HG02623 (cell line): ENCODE measurements around the gene SETDB2.

Experiments used
- ATAC-seq: cut with Tn5 transposase; IDR thresholded peaks from one replicate; pipeline ENCODE4 v1.9.1; 2021; ENCODE audit warnings: moderate library complexity; ENCODE audit not compliant: unreplicated experiment

SETDB2 gene, protein sequence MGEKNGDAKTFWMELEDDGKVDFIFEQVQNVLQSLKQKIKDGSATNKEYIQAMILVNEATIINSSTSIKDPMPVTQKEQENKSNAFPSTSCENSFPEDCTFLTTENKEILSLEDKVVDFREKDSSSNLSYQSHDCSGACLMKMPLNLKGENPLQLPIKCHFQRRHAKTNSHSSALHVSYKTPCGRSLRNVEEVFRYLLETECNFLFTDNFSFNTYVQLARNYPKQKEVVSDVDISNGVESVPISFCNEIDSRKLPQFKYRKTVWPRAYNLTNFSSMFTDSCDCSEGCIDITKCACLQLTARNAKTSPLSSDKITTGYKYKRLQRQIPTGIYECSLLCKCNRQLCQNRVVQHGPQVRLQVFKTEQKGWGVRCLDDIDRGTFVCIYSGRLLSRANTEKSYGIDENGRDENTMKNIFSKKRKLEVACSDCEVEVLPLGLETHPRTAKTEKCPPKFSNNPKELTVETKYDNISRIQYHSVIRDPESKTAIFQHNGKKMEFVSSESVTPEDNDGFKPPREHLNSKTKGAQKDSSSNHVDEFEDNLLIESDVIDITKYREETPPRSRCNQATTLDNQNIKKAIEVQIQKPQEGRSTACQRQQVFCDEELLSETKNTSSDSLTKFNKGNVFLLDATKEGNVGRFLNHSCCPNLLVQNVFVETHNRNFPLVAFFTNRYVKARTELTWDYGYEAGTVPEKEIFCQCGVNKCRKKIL

DNA sequence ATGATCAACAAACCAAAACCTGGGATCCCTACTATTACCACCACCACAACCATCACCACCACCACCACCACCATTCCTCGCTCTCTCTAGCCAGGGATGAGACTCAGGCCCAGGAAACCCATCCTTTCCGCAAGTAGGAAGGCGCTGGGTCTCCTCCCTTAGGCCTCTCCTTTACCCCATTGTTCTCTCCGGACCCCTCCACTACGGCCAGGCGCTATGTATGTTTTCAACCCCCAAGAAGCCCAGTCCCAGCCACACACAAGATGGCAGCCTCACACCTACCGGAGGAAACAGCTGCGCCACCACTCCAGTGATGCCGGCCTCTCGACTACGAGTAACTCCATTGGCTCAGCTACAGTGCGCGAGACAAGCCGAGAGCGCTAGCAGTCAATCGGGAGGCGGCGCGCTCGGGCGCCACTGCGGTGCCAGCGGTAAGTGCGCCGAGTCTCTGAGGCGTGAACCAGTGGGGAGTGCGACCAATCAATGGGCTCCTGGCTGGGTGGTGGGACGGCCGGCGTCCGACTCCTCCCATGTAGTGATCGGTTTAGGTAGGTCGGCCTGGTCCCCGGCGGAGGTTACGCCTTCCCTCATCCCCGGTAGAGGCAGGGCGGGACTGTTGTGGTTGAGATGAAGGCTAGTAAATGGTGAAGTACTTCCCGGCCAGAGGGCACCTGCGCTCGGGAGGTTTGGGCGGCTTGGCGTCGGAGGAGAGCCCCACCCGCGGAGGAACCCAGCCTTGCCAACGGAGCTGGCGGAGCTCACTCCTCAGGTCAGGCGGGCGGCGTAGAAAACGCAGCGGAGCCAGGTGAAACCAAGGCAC is at the start of gene SETDB2, which contains the start of gene CAB39L:
Gene SETDB2 (plus strand): TSS at position 571 of the 820 bp plus-strand sequence. CDS start 7,620 bp downstream, outside the sequence.
Gene CAB39L (minus strand): TSS at position 361 of the 820 bp plus-strand sequence. CDS start 61,154 bp downstream, outside the sequence.
- peak; percentile 92 for ATAC-seq

DNA sequence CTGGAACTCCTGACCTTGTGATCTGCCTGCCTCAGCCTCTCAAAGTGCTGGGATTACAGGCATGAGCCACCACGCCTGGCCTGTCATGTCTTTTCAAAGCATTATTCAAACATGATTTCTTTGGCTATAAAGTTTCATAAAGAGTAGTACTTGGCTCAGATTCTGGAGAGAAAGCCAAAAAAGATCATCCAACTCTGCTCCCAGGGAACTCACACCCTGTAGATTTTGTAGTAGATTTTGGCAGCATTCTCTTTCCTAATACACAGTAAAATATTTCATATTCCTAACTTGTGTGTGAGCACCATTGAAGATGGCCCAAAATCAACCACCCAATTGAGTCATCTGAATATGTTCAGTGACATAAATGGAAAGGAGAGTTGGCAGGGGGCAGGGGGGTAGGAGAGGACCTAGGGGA is 48.6 kb upstream of the SETDB2 start:
- no peak for ATAC-seq

DNA sequence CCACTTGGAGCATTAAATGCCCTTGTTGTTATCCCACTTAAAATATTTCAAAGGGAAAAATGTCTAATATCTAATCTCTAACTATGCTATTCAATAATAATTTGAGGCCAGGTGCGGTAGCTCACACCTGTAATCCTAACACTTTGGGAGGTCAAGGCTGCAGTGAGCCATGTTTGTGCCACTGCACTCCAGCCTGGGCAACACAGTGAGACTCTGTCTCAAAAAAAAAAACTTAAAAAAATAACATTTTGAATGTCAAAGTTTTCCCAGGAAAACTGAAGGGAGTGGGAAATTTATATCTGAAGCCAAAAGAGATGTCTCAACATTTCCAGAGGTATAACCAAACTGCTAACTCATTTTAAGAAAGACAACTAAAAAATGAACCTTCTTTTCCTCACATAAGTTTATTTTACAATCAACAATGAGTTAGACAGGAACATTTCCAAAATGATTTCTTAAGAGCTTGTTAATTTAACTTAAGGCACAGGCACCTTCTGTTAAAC is 48.1 kb upstream of the SETDB2 start:
- ATAC-seq = no peak

DNA sequence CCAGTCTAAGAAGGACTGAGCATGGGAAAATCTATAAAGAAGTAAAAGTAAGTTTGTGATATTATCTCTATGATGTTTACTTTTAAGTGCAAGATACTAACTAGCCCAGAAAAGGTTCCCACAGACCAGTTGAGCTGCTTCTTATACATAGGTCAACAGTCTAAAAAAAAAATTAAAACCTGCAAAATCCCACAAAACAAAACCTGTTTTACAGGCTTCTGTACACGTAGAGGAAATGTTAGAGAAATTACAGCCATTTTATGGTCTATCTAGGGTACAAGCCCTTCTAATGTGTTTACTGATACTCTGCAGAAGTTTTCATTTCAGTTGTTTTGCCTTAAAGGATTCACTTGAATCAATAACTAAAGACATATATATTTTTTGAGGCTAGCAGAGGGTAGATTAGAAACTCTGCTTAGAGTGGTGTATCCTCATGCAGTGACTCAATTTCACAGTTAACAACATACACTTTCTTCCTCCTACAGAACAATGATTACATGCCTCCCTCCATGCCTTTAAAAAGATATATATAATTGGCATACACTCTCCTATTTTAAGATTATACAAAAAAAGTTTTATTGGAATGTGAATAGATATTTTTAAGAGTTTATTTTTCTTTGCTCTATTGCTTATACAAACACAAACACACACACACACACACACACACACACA is 44.1 kb upstream of the SETDB2 start:
- no peak for ATAC-seq

DNA sequence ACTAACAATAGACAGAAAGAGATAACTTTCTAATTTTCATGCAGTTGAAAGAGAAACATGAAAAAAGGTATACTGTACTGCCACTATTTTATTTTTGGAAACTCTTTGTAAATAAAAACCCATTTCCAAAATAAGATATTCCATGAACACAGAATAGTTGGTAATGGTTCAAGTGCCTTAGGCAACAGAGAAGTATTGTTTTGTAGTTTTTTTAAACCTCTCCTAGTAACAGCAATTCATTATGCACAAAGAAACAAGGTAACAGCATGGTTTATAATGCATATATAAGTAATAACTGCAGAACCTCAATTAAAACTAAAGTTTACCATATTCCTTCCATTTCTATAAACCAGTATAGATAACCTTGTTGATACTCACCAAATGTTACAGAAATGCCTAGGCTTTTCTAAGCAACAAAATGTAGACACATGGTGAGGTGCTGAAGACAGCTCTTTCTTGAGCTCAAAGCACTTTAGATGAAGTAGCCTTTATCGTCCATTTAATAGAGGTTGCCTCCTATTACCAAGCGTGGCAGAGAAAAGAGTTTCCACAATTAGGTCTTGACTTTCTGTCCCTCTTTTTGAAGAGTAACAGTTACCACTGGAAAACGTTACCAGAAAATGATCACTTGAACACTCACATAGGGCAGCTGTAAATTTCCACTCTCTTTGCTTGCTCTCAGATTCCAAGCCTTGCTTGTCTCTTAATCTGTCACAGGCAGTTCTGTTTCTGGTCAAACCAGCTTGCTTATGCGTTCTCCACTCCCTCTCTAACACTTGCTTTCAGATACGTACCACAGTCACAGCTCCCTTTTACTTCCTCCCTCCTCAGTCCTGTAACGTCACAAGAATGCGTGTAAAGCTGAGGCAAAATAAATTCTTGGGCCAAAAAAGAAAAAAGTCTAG is 43.1 kb upstream of the SETDB2 start:
- peak; percentile 48 for ATAC-seq

DNA sequence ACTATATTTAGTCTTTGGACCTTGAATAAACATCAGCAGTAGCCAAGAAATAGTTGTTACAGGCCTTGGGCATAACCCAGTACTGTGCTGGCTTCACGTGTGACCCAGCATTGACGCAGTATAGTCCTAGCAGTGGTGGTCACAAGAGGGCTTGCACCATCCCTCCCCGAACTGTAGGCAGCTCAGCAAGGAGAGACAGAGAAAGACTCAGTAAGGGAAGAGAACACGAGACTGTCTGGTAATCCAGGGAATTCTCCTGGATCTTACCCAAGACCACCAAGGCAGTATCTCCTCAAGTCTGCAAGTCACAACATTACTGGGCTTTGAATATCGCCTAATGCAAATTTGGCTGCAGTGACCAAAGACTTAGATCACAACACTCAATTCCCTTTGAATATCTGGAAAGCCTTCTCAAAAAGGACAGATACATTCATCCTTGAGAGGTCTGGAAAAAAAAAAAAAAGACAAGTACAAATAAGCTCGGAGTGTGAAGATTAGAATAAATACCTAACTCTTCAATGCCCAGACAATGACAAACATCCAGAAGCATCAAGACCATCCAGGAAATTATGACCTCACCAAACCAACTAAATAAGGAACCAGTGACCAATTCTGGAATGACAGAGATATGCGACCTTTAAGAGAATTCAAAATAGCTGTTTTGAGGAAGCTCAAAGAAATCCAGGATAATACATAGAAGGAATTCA is 39.9 kb upstream of the SETDB2 start:
- ATAC-seq = no peak

DNA sequence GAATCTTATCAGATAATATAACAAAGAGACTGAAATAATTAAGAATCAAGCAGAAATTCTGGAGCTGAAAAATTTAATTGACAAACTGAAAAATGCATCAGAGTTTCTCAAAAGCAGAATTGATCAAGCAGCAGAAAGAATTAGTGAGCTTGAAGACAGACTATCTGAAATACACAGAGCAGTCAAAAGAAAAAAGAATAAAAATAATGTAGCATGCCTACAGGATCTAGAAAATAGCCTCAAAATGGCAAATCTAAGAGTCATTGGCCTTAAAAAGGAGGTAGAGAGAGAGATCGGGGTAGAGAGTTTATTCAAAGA is 39.4 kb upstream of the SETDB2 start:
- no peak for ATAC-seq

DNA sequence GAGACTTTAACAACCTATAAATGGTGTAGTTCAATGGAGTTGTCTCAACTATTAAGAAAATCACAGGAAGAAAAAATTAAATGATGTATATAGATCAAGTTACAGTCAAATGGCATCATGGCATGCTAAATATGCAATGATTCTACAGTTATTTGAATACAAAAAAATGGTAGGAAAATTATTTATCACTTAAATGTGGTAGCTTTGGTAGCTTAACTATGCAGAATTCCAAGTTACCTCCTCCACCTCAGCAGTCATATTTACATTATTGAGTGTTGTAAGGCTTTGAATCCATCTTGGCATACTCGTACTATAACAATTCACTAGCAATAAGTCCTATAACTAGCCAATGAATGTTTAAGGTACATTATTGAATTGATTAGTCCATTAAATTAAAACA is 37.0 kb upstream of the SETDB2 start:
- no peak for ATAC-seq

DNA sequence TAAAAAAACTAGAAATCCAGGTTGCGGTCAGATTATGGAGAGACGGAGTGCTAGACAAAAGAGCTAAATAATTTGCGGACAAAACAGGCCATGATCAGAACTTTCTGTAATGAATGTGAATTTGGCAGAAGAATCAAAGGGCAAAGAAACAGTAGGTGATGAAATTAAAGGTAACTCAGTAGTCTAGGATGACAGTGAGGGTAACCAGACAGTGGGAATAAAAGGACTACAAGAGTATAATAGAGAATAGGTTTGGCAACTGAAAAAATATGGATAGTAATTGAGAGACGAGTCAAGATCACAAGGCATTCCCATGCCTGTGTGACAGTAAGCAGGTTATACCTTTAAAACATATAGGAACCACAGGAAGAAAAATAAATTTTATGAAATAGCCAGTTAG is 36.1 kb upstream of the SETDB2 start:
- ATAC-seq = no peak

DNA sequence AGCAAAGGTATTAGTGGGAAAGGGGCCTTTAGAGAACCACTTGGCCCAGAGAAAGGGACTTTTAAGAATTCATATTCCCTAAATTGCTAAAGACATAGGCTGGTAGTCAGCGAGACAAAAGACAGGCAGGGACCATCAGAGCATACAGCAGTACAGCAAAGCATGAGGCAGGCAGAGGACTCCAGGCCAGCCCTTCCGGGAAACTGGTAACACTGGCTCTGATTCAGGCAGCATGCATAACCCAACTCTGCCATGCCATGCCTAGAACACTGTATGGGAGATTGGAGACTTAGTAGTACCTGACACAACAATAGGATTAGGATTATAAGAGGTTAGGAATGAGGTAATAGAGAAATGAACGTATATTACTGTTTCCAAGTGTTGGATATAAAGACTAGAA is 35.1 kb upstream of the SETDB2 start:
- no peak for ATAC-seq

DNA sequence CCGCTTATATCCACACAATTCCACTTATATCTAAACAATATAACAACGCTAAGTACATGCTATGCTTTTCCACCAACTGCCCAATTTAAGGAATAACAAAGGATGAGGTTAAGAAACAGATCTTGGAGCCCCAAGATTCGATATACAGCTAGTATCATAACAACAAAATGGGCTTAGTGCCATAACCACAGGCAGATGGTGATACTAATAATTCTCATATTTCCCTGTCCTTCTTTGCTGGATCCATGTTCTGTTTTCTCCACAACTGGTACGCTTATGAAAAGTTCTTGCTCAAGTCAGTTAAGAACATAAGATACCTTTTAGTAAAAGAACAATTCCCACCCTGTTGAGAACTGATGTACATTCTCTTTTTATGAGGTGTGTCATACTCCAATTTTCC is 34.1 kb upstream of the SETDB2 start:
- no peak for ATAC-seq

DNA sequence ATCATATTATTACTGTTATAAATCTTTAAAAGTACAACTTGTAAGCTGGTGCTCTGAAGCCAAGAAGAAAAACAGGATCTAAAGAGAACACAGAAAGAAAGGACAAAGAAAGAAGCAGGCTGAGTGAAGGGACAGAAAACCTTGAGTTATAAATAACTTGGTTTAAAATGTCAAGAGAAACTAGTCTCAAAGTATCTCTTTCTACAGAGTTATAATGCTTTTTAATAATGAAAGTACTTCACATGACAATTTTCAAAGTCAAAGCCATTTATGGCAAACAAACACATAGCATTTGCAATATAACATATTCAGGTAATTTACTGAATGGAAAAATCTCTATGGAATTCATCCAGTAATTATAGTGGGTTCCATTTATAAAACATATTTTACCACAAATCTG is 33.6 kb upstream of the SETDB2 start:
- ATAC-seq = no peak

DNA sequence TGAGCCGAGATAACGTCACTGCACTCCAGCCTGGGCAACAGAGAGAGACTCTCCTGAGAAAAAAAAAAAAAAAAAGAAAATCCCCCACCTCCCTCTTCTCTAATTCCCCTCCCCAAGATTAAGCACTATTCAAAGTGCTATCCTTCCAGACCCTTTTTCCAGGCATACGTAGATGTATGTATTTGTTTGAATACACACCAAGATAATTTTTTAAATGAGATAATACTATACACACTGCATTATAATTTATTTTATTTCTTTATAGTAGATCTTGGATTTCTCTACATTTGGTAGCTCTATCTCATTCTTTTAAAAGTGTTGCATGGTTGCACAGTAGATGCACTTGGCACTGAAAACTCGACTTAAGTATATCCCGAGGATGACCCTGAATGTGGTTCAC is 32.7 kb upstream of the SETDB2 start:
- no peak for ATAC-seq

DNA sequence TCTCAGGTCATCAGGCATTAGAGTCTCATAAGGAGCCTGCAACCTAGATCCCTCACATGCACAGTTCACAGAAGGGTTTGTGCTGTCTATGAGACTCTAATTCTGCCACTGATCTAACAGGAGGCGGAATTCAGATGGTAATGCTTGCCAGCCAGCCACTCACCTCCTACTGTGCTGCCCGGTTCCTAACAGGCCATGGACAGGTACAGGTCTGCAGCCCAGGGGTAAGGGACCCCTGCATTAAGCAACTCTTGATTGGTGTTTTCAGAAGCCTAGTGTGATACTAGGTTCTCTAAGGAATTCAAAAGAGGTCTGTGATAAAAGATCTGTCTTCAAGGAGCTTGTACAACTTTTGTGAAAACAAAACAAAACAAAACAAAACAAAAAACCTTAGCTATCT is 31.3 kb upstream of the SETDB2 start:
- ATAC-seq = no peak

DNA sequence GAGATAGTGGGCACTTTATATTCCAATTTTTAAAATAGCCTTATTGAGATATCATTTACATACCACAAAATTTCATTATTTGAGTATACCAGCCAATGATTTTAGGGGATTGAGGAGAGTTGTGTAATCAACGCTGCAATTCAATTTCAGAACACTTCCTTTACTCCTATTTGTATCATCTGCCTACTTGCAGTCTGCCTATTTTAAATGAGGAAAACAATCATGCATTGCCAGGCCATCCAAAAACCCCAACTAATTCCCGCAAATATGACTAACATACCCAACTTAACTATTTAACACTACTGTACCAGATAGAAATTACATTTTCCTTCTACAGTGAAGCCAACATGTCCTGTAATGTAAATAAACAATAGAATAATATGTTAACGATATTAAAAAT is 26.9 kb upstream of the SETDB2 start:
- no peak for ATAC-seq

DNA sequence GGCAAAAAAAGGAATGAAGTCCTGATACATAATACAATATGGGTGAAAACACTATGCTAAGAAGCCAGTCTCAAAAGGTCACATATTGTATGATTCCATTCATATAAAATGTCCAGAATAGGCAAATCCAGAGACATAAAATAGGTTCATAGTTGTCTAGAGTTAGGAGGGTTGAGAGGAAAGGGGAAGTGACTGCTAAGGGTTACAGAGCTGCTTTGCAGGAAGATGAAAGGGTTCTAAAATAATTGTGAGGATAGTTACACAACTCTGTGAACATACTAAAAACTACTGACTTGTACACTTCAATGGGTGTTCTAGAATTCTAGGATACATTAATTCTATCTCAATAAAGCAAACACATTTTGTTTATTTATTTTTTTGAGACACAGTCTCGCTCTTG is 25.9 kb upstream of the SETDB2 start:
- no peak for ATAC-seq

DNA sequence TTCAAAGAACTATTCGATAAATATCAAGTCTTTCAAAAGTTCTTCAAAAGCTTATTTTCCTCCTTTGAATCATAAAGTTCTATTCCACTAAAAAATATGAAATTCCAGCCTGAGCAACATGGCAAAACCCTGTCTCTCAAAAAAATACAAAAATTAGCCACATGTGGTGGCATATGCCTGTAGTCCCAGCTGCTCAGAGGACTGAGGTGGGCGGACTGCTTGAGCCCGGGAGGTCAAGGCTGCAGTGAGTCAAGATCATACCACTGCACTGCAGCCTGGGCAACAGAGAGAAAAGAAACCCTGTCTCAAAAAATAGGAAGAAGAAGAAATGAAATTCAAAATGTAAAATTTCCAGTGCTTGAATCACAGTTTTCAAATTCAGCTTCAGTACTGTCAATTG is 24.8 kb upstream of the SETDB2 start:
- ATAC-seq = no peak

DNA sequence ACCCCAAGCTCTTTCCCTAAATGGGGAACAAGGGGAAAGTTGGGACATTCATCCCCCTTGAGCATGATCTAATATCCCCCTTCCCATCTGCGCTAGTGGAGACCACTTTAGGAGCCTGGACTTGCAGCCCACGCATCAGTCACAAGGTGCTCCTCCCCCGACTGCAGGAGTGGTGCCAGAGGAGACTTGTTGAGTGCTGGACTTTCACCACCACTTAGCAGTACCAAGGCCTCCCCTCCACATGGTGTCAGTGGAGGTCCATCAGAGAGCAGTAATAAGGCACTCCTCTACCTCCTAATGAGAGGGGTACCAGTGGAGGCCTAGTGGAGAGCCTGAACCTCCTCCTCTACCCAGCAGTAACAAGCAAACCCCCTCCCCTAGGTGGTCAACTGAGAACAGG is 22.7 kb upstream of the SETDB2 start:
- ATAC-seq = peak; percentile 82

DNA sequence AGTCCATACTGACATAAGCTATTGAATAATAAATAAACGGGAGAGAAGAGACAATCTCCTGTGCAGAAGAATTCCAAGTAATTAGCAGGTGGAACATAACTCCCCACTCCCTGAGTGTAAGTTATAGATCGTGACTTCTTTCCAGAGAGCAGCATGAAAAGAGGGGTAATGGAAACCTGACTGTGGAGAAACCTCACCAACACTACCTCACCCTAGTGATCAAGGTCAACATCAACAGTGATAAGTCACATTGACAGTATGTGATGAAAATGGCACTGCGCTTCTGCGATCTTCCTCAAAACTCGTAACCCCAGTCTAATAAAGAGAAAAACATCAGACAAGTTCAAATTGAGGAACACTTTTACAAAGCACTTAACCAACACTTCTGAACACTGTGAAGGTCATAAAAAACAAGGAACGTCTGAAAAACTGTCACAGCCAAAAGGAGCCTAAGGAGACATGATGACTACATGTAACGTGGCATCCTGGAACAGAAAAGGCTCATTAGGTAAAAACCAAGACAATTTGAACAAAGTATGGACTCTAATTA is 20.0 kb upstream of the SETDB2 start:
- no peak for ATAC-seq
